Sigmoid colon (tissue), 3 donors: ENCODE measurements around the gene ZNF606.

Experiments
- CTCF ChIP-seq, 4 experiments: fragments of 450-650 bp in 3 of 4; fragments of 200-600 bp in 1 of 4; IDR thresholded peaks; one replicate each; pipeline ENCODE4 v1.5.1; 2016 to 2019; ENCODE audit warnings: antibody characterized with exemption in 4 of 4, mild to moderate bottlenecking in 3 of 4, moderate library complexity in 2 of 4
- POLR2A ChIP-seq, 2 donors: fragments of 450-650 bp; IDR thresholded peaks; one replicate each; pipeline ENCODE4 v1.6.1; 2016; ENCODE audit warnings: antibody characterized with exemption in 2 of 2, mild to moderate bottlenecking in 2 of 2, moderate library complexity in 2 of 2

- no peak for TF ChIP-seq CTCF (IDR thresholded peaks at IDR 0.05)
- no peak for TF ChIP-seq POLR2A (IDR thresholded peaks at IDR 0.05)
Observed at GRCh38 chr19:58042495-58043340, 40.1 kb upstream of the ZNF606 start.
